Measurements from ENCODE around the gene HOXB6. TPM values are rescaled to one million over a fixed set of nuclear protein-coding genes. Genes with fewer than 3 reads are reported as not detected.

Gene HOXB6
- polyA plus RNA-seq, 3 donors, result not detected

- Mint-ChIP-seq H3K4me3 (peak overlapping the region; percentile 43 to 85), H3K36me3 (peaks cover 10 to 14% of the 10 kb centered on the region in 2 donors), H3K27me3 (ENCODE audit: low read depth in 3 of 3) (peaks cover 55 to 80% (median 75%) of the 10 kb centered on the region in 3 donors), H3K27ac (peak overlapping the region in 1 of 7 donors; percentile 74), H3K9me3 (peaks cover 4 to 35% (median 18%) of the 10 kb centered on the region in 7 donors), H3K4me1 (peaks cover 39% of the 10 kb centered on the region)
- H2AFZ ChIP-seq (ENCODE audit: insufficient read depth, low read depth, low read length, poor library complexity, severe bottlenecking), result no peak overlapping the region
- 55% methylated on average over 16 of the region's 22 CpGs for WGBS (ENCODE audit: insufficient coverage)
- DNase-seq, result peak in 1 of 3 donors; percentile 16
- peaks cover 28 to 38% of the 10 kb centered on the region in 2 donors for H3K4me1 ChIP-seq (ENCODE audit: control insufficient read depth in 1 of 2, insufficient read depth in 2 of 2, low read length in 2 of 2)
- intact Hi-C loops (cut with micrococcal nuclease), result no loop called here
- peaks cover 0 to 9% of the 10 kb centered on the region in 2 donors for H3K9me3 ChIP-seq (replicated peaks in 1 of 2; ENCODE audit: control insufficient read depth in 1 of 2, insufficient read depth in 1 of 2, low read length in 2 of 2)
- no peak overlapping the region for H3K27ac ChIP-seq (ENCODE audit: low read depth in 1 of 2, low read length in 2 of 2)
- H3K9ac ChIP-seq (ENCODE audit: insufficient read depth, low read length, poor library complexity, severe bottlenecking), result no peak overlapping the region
- peak overlapping the region in 1 of 3 experiments; percentile 86 for H3K4me3 ChIP-seq (replicated peaks in 1 of 3; ENCODE audit: low read depth in 2 of 3, low read length in 3 of 3)
- no peaks in the 10 kb centered on the region for H3K36me3 ChIP-seq (replicated peaks in 1 of 2; ENCODE audit: control insufficient read depth in 1 of 2, insufficient read depth in 2 of 2, low read length in 2 of 2)
- H3K79me2 ChIP-seq (ENCODE audit: insufficient read depth, low read length), result no peaks in the 10 kb centered on the region
- H4K20me1 ChIP-seq (ENCODE audit: insufficient read depth, low read length), result no peaks in the 10 kb centered on the region
- H3K27me3 ChIP-seq (ENCODE audit: control insufficient read depth in 2 of 2, insufficient read depth in 2 of 2, low read length in 2 of 2), result peaks cover 55 to 91% of the 10 kb centered on the region in 2 donors
- TF ChIP-seq, protein P1, sequence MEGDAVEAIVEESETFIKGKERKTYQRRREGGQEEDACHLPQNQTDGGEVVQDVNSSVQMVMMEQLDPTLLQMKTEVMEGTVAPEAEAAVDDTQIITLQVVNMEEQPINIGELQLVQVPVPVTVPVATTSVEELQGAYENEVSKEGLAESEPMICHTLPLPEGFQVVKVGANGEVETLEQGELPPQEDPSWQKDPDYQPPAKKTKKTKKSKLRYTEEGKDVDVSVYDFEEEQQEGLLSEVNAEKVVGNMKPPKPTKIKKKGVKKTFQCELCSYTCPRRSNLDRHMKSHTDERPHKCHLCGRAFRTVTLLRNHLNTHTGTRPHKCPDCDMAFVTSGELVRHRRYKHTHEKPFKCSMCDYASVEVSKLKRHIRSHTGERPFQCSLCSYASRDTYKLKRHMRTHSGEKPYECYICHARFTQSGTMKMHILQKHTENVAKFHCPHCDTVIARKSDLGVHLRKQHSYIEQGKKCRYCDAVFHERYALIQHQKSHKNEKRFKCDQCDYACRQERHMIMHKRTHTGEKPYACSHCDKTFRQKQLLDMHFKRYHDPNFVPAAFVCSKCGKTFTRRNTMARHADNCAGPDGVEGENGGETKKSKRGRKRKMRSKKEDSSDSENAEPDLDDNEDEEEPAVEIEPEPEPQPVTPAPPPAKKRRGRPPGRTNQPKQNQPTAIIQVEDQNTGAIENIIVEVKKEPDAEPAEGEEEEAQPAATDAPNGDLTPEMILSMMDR (IDR thresholded peaks at IDR 0.05), result no peak
- H3K4me2 ChIP-seq (replicated peaks; ENCODE audit: extremely low read depth, low read length, poor library complexity, severe bottlenecking), result peak overlapping the region; percentile 99
Observed at GRCh38 chr17:48575673-48576478, 28.9 kb downstream of the HOXB6 start.

DNA sequence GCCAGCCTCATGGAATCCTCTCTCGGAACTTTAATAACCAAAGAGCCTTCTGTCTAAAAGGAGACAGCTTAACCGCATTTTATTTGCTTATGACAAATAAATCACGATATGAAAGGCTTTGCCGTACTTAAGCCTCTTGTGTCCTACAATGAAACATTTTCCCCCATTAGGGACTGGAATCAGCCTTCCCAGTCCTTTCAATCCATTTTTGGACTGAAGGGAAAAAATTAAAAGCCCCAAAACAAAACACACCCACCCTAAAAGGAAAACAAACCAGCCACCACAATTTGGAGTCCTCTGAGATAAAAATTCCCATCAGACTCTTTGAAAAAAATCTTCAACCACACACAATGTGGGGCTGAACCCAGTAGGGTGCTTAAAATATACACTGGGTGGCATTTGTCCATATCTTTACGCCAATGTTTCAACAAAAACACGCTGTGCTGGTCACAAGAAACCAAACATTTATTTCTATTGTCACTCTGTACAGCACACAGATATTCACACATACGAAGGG, 29.7 kb downstream of the HOXB6 start:
- Histone ChIP-seq H3K27me3 (ENCODE audit: control insufficient read depth in 2 of 2, insufficient read depth in 2 of 2, low read length in 2 of 2) (peaks cover 49 to 91% of the 10 kb centered on the region in 2 donors), H2AFZ (ENCODE audit: insufficient read depth, low read depth, low read length, poor library complexity, severe bottlenecking) (no peak overlapping the region), H3K36me3 (replicated peaks in 1 of 2; ENCODE audit: control insufficient read depth in 1 of 2, insufficient read depth in 2 of 2, low read length in 2 of 2) (no peaks in the 10 kb centered on the region), H4K20me1 (ENCODE audit: insufficient read depth, low read length) (no peaks in the 10 kb centered on the region), H3K4me2 (replicated peaks; ENCODE audit: extremely low read depth, low read length, poor library complexity, severe bottlenecking) (no peak overlapping the region), H3K4me3 (replicated peaks in 1 of 3; ENCODE audit: low read depth in 2 of 3, low read length in 3 of 3) (no peak overlapping the region), H3K4me1 (ENCODE audit: control insufficient read depth in 1 of 2, insufficient read depth in 2 of 2, low read length in 2 of 2) (peaks cover 28 to 38% of the 10 kb centered on the region in 2 donors), H3K27ac (ENCODE audit: low read depth in 1 of 2, low read length in 2 of 2) (no peak overlapping the region), H3K79me2 (ENCODE audit: insufficient read depth, low read length) (no peaks in the 10 kb centered on the region), H3K9me3 (replicated peaks in 1 of 2; ENCODE audit: control insufficient read depth in 1 of 2, insufficient read depth in 1 of 2, low read length in 2 of 2) (peaks cover 0 to 9% of the 10 kb centered on the region in 2 donors), H3K9ac (ENCODE audit: insufficient read depth, low read length, poor library complexity, severe bottlenecking) (no peak overlapping the region)
- H3K4me1 Mint-ChIP-seq, result peaks cover 36% of the 10 kb centered on the region
- intact Hi-C loops (cut with micrococcal nuclease), result no loop called here
- peaks cover 4 to 29% (median 16%) of the 10 kb centered on the region in 7 donors for H3K9me3 Mint-ChIP-seq
- peaks cover 10 to 16% of the 10 kb centered on the region in 2 donors for H3K36me3 Mint-ChIP-seq
- 86% methylated on average over 3 of the region's 7 CpGs for WGBS (ENCODE audit: insufficient coverage)
- no peak overlapping the region for H3K27ac Mint-ChIP-seq
- H3K4me3 Mint-ChIP-seq, result peak overlapping the region in 1 of 2 donors; percentile 4
- DNase-seq, result no peak
- peaks cover 47 to 76% (median 68%) of the 10 kb centered on the region in 3 donors for H3K27me3 Mint-ChIP-seq (ENCODE audit: low read depth in 3 of 3)
- TF ChIP-seq, protein P1 (IDR thresholded peaks at IDR 0.05), result no peak

Measured in CD14-positive monocyte (primary cell).